ENCODE measurements around the gene PLA2G12B. TPM values are rescaled to one million over a fixed set of nuclear protein-coding genes. Genes with fewer than 3 reads are reported as not detected.

The PLA2G12B gene
- total and polyA plus RNA-seq, 2 experiments from 2014 or later: not detected

- no peak within 1 kb of the TSS for H3K4me2 ChIP-seq
- H3K4me1 ChIP-seq (ENCODE audit: insufficient read depth): no peaks in the 10 kb centered on the region
- H2AFZ ChIP-seq: no peak within 1 kb of the TSS
- no peak within 1 kb of the TSS for H3K4me3 ChIP-seq
- no peak within 1 kb of the TSS for H3K4me3 Mint-ChIP-seq
- H3F3A ChIP-seq (replicated peaks; ENCODE audit: low read depth): no peaks in the 10 kb centered on the region
- DNase-seq (ENCODE audit: low spot score): no peak
- no peaks in the 10 kb centered on the region for H3K79me2 ChIP-seq (replicated peaks; ENCODE audit: insufficient read depth)
- no peak within 1 kb of the TSS for H3K27ac ChIP-seq (ENCODE audit: low read depth)
- no peaks in the 10 kb centered on the region for H3K27me3 Mint-ChIP-seq (ENCODE audit: insufficient read depth, low read depth, poor library complexity)
- TF ChIP-seq EZH2phosphoT487 (IDR thresholded peaks at IDR 0.05; ENCODE audit: unreplicated experiment): no peak
- H3K9me3 Mint-ChIP-seq: peaks cover 3% of the 10 kb centered on the region; the same call in 2 of the 3 replicates
- H3K9me2 ChIP-seq (ENCODE audit: insufficient read depth): peaks cover 5% of the 10 kb centered on the region
- peaks cover 15% of the 10 kb centered on the region for H3K36me3 Mint-ChIP-seq (ENCODE audit: low read depth)
- H3K4me1 Mint-ChIP-seq: peaks cover 4% of the 10 kb centered on the region
- H4K20me1 ChIP-seq (replicated peaks; ENCODE audit: insufficient read depth): no peaks in the 10 kb centered on the region
- H3K27me3 ChIP-seq (ENCODE audit: insufficient read depth): no peaks in the 10 kb centered on the region
- no peaks in the 10 kb centered on the region for H3K36me3 ChIP-seq (ENCODE audit: insufficient read depth)
- no peak within 1 kb of the TSS for H3K27ac Mint-ChIP-seq
- no peak for ATAC-seq
These were observed 61.3 kb downstream of the PLA2G12B start, which contains the start of gene OIT3 for GRCh38 chr10:72893136-72893798. Gene OIT3, plus strand, starts transcription at chr10:72893739. Its CDS starts 60 bp downstream, at chr10:72893799.

GRCh38 chr10:72890086-72890485 is 64.5 kb downstream of the PLA2G12B start:
- H3K27ac ChIP-seq (ENCODE audit: low read depth): no peak overlapping the region
- no peaks in the 10 kb centered on the region for H3F3A ChIP-seq (replicated peaks; ENCODE audit: low read depth)
- Mint-ChIP-seq H3K27me3 (ENCODE audit: insufficient read depth, low read depth, poor library complexity) (no peaks in the 10 kb centered on the region), H3K4me1 (peaks cover 35% of the 10 kb centered on the region), H3K9me3 (peaks cover 4% of the 10 kb centered on the region; the same call in 2 of the 3 replicates), H3K36me3 (ENCODE audit: low read depth) (peaks cover 33% of the 10 kb centered on the region), H3K27ac (no peak overlapping the region), H3K4me3 (no peak overlapping the region)
- no peaks in the 10 kb centered on the region for H3K79me2 ChIP-seq (replicated peaks; ENCODE audit: insufficient read depth)
- ATAC-seq: no peak
- no peaks in the 10 kb centered on the region for H4K20me1 ChIP-seq (replicated peaks; ENCODE audit: insufficient read depth)
- H3K4me2 ChIP-seq: no peak overlapping the region
- peaks cover 9% of the 10 kb centered on the region for H3K9me2 ChIP-seq (ENCODE audit: insufficient read depth)
- no peak overlapping the region for H3K4me3 ChIP-seq
- no peaks in the 10 kb centered on the region for H3K36me3 ChIP-seq (ENCODE audit: insufficient read depth)
- H3K27me3 ChIP-seq (ENCODE audit: insufficient read depth): no peaks in the 10 kb centered on the region
- DNase-seq (ENCODE audit: low spot score): no peak
- H3K4me1 ChIP-seq (ENCODE audit: insufficient read depth): peaks cover 27% of the 10 kb centered on the region
- H2AFZ ChIP-seq: no peak overlapping the region
- TF ChIP-seq CTCF (conservative IDR thresholded peaks at IDR 0.05; ENCODE audit: low read depth in 2 of 2): no peak
- no peak for TF ChIP-seq CREB1 (CRISPR knock-in tag; IDR thresholded peaks at IDR 0.05; ENCODE audit: low read depth)
- no peak for TF ChIP-seq STAT1 (IDR thresholded peaks at IDR 0.05; ENCODE audit: unreplicated experiment)
- no peak for TF ChIP-seq EZH2 (IDR thresholded peaks at IDR 0.05; ENCODE audit: low read depth, unreplicated experiment)
- no peak for TF ChIP-seq REST (IDR thresholded peaks at IDR 0.05; ENCODE audit: unreplicated experiment)
- no peak for TF ChIP-seq EZH2phosphoT487 (IDR thresholded peaks at IDR 0.05; ENCODE audit: unreplicated experiment)
- TF ChIP-seq ZNF114 (CRISPR knock-in tag; IDR thresholded peaks at IDR 0.05): no peak
- no peak for TF ChIP-seq ZNF462 (CRISPR knock-in tag; IDR thresholded peaks at IDR 0.05)
